ENCODE measurements around the gene CCDC167. TPM values are rescaled to one million over a fixed set of nuclear protein-coding genes. Genes with fewer than 3 reads are reported as not detected.
A peak's percentile ranks its signal among the peaks of the same experiment; 100 is the strongest.

Gene CCDC167
- total RNA-seq, 2 experiments from 2014 or later: 55.3 to 60.3 TPM

DNA sequence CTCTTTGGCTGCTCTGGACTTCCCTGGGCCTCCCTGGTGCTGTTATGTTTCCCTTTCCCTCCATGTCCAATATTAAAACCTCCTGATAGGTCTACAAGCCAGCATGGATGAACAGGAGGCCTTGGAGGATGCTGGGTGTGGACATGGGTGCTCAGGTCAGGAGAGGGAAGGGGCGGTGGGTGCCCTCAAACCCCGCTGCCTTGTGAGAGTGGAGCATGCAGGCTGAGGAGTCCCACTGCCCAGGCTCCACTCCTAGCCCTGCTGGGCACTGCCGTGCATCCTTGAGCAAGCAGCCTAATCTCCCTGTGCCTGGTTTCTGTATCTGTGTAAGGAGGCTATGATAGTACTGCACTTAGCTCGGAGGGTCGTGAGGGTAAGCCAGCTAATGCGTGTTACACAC, 18.4 kb upstream of the CCDC167 start:
- H3K36me3 Mint-ChIP-seq (ENCODE audit: low read depth): peaks cover 6% of the 10 kb centered on the region
- intact Hi-C loops (cut with DNase I, micrococcal nuclease): loop anchor here in 1 of 2 experiments (10.0 kb wide), 1 partner anchor 347 kb away; no protein-coding TSS in a partner anchor

DNA sequence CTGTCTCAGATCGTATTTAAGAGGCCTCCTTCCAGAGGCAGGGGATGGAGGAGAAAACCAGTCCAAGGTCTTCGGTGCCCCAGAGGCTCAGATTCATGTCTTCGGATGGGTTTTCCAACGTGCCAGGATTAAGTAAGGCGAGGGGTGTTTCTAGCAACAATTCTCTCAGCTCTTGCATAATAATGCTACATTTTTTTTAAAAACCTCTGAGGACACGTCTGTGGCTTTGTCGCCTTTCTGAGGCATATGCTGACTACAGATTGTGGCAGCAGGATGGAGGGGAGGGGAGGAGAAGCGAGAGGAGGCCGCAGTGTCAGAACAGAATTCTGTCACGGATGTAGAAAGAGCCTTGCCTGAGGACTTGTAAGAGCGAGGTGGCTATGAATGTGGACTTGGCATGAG, 17.7 kb upstream of the CCDC167 start:
- POLR2A ChIA-PET: interaction anchor here (0.7 to 2.8 kb wide), 4 partner anchors 17 to 486 kb away, joined by 3 to 22 read pairs (median 5); partner anchors contain the start of gene CCDC167
- peak overlapping the region; percentile 91 for H3K27ac Mint-ChIP-seq
- CTCF ChIA-PET: interaction anchor here (0.9 to 2.3 kb wide), 9 partner anchors 10 to 136 kb away, joined by 3 to 21 read pairs (median 4); no protein-coding TSS in a partner anchor

More for the DNA sequence above, 18.4 kb upstream of the CCDC167 start:
- Mint-ChIP-seq H3K4me3 (peak overlapping the region; percentile 70), H3K9me3 (ENCODE audit: low read depth) (no peaks in the 10 kb centered on the region), H3K27ac (peak overlapping the region; percentile 91), H3K4me1 (peaks cover 87% of the 10 kb centered on the region), H3K27me3 (no peaks in the 10 kb centered on the region)
- ChIA-PET CTCF (interaction anchor here (1.2 to 2.3 kb wide), 3 partner anchors 48 to 135 kb away, joined by 3 to 8 read pairs (median 3); no protein-coding TSS in a partner anchor), POLR2A (interaction anchor here (0.8 to 2.8 kb wide), 2 partner anchors 23 to 485 kb away, joined by 3 to 22 read pairs; no protein-coding TSS in a partner anchor)
- ATAC-seq: no peak
- DNase-seq: no peak

GRCh38 chr6:37516920-37517405, 17.3 kb upstream of the CCDC167 start:
- H3K4me3 Mint-ChIP-seq: peak overlapping the region; percentile 70
- no peaks in the 10 kb centered on the region for H3K27me3 Mint-ChIP-seq
- peak; percentile 50 for DNase-seq
- CTCF ChIA-PET: interaction anchor here (0.9 to 2.3 kb wide), 13 partner anchors 9 to 172 kb away, joined by 3 to 21 read pairs (median 4); no protein-coding TSS in a partner anchor
- peak; percentile 11 for ATAC-seq
- POLR2A ChIA-PET: interaction anchor here (0.7 to 2.8 kb wide), 6 partner anchors 14 to 75 kb away, joined by 3 to 22 read pairs (median 6); partner anchors contain the start of gene CCDC167
- peaks cover 88% of the 10 kb centered on the region for H3K4me1 Mint-ChIP-seq
- intact Hi-C loops (cut with DNase I, micrococcal nuclease): loop anchor here (1.0 to 10.0 kb wide), 9 partner anchors 18 to 348 kb away; partner anchors contain the start of genes CCDC167 (in 2 of the 2), CMTR1 (in 1 of the 2) and ZFAND3 (in 1 of the 2)
- peaks cover 6% of the 10 kb centered on the region for H3K36me3 Mint-ChIP-seq (ENCODE audit: low read depth)
- no peaks in the 10 kb centered on the region for H3K9me3 Mint-ChIP-seq (ENCODE audit: low read depth)
- peak overlapping the region; percentile 91 for H3K27ac Mint-ChIP-seq

More for the DNA sequence above, 17.7 kb upstream of the CCDC167 start:
- H3K9me3 Mint-ChIP-seq (ENCODE audit: low read depth): no peaks in the 10 kb centered on the region
- no peaks in the 10 kb centered on the region for H3K27me3 Mint-ChIP-seq
- DNase-seq: peak; percentile 88
- intact Hi-C loops (cut with DNase I, micrococcal nuclease): loop anchor here (1.0 to 10.0 kb wide), 8 partner anchors 18 to 347 kb away; partner anchors contain the start of genes CCDC167 (in 1 of the 2), CMTR1 (in 1 of the 2) and ZFAND3 (in 1 of the 2)
- ATAC-seq: peak; percentile 63
- peaks cover 90% of the 10 kb centered on the region for H3K4me1 Mint-ChIP-seq
- H3K4me3 Mint-ChIP-seq: peak overlapping the region; percentile 70
- peaks cover 6% of the 10 kb centered on the region for H3K36me3 Mint-ChIP-seq (ENCODE audit: low read depth)

- ChIA-PET POLR2A (interaction anchor here (0.8 to 2.8 kb wide), 6 partner anchors 13 to 37 kb away, joined by 3 to 22 read pairs (median 6); partner anchors contain the start of gene CCDC167), CTCF (interaction anchor here (0.7 to 2.3 kb wide), 13 partner anchors 9 to 279 kb away, joined by 3 to 21 read pairs (median 4); no protein-coding TSS in a partner anchor)
- no peaks in the 10 kb centered on the region for H3K27me3 Mint-ChIP-seq
- H3K4me1 Mint-ChIP-seq: peaks cover 84% of the 10 kb centered on the region
- peaks cover 6% of the 10 kb centered on the region for H3K36me3 Mint-ChIP-seq (ENCODE audit: low read depth)
- DNase-seq (peak; percentile 95), ATAC-seq (peak; percentile 78)
- peak overlapping the region; percentile 70 for H3K4me3 Mint-ChIP-seq
- H3K27ac Mint-ChIP-seq: peak overlapping the region; percentile 91
- H3K9me3 Mint-ChIP-seq (ENCODE audit: low read depth): no peaks in the 10 kb centered on the region
- intact Hi-C loops (cut with DNase I, micrococcal nuclease): loop anchor here in 1 of 2 experiments (1.0 to 10.0 kb wide), 5 partner anchors 17 to 349 kb away; partner anchors contain the start of gene CCDC167
Measured at GRCh38 chr6:37516076-37516919, 16.6 kb upstream of the CCDC167 start.

DNA sequence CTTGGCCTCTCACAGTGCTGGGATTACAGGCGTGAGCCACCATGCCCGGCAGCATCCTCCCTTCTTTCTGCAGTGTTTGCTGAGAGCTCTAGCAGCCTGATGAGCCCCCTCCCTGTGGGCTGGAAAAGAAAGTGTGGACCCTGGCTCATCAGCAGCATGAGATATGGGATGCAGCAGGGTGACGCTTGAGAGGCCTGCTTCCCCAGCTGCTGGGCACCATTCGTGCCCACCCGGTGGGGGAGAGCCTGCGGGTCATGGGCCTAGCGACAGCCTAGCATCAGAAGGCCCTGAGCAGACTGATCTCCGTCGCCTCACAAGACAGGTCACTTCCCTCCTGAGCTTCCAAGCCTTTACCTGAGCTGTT, 16.0 kb upstream of the CCDC167 start:
- ATAC-seq (no peak), DNase-seq (no peak)
- Mint-ChIP-seq H3K27me3 (no peaks in the 10 kb centered on the region), H3K36me3 (ENCODE audit: low read depth) (peaks cover 6% of the 10 kb centered on the region), H3K9me3 (ENCODE audit: low read depth) (no peaks in the 10 kb centered on the region), H3K4me1 (peaks cover 82% of the 10 kb centered on the region), H3K27ac (peak overlapping the region; percentile 91), H3K4me3 (peak overlapping the region; percentile 70)
- ChIA-PET POLR2A (interaction anchor here (0.9 to 2.8 kb wide), 3 partner anchors 13 to 21 kb away, joined by 4 to 22 read pairs (median 7); no protein-coding TSS in a partner anchor), CTCF (interaction anchor here (0.7 to 2.2 kb wide), 6 partner anchors 12 to 50 kb away, joined by 3 to 21 read pairs (median 8); no protein-coding TSS in a partner anchor)
- intact Hi-C loops (cut with DNase I, micrococcal nuclease): loop anchor here in 1 of 2 experiments (1.0 to 10.0 kb wide), 5 partner anchors 16 to 349 kb away; partner anchors contain the start of gene CCDC167

DNA sequence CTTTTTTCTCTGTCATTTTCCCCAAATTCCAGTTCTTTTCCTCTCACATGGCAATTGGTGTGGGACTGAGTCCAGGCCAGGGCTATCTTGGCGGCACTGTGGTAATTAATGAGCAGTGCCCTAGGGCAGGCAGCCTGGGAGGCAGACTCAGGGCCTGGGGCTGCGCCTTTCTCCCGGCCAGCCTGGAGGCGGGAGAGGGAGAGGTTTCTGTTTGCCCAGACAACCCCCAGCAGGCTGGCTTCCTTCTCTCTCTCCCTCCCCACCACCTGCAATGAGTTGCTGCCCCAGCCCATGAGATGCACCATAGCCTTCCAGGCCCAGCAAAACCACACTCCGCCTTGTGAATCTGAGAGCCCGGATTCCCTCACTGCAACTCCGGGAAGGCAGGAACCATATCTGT, 15.1 kb upstream of the CCDC167 start:
- H3K4me3 Mint-ChIP-seq: peak overlapping the region; percentile 34
- DNase-seq: no peak
- peaks cover 6% of the 10 kb centered on the region for H3K36me3 Mint-ChIP-seq (ENCODE audit: low read depth)
- intact Hi-C loops (cut with DNase I, micrococcal nuclease): loop anchor here (1.0 to 10.0 kb wide), 2 partner anchors 13 to 350 kb away; no protein-coding TSS in a partner anchor
- ChIA-PET POLR2A (interaction anchor here (1.0 kb wide), 3 partner anchors 11 to 20 kb away, joined by 3 to 7 read pairs (median 5); no protein-coding TSS in a partner anchor), CTCF (interaction anchor here (0.6 to 2.2 kb wide), 6 partner anchors 12 to 417 kb away, joined by 3 to 10 read pairs (median 3); no protein-coding TSS in a partner anchor)
- peaks cover 79% of the 10 kb centered on the region for H3K4me1 Mint-ChIP-seq
- peak overlapping the region; percentile 91 for H3K27ac Mint-ChIP-seq
- no peaks in the 10 kb centered on the region for H3K27me3 Mint-ChIP-seq
- H3K9me3 Mint-ChIP-seq (ENCODE audit: low read depth): no peaks in the 10 kb centered on the region
- ATAC-seq: no peak

DNA sequence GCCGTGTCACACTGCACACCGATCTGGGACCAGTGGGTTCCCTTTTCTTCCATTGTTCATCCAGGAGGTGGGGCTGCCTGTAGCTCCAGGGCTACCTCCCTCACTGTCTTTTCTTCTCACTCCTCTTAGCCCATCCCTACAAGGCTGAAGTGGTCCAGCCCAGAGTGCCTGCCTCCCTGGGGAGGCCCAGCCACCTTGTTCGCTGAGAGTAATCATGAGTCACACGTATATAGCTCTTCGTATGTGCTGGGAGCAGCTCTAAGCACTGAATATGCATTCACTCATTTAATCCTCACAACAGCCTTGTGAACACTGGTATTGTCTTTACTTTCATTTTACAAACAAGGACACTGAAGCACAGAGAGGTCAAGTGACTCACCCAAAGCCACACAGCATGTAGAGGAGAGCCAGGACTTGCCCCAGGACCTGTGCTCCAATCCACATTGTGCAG, 14.7 kb upstream of the CCDC167 start:
- H3K4me1 Mint-ChIP-seq: peaks cover 77% of the 10 kb centered on the region
- CTCF ChIA-PET: interaction anchor here (0.6 to 1.1 kb wide), 5 partner anchors 12 to 418 kb away, joined by 3 to 4 read pairs (median 3); no protein-coding TSS in a partner anchor
- H3K4me3 Mint-ChIP-seq: peak overlapping the region; percentile 34

DNA sequence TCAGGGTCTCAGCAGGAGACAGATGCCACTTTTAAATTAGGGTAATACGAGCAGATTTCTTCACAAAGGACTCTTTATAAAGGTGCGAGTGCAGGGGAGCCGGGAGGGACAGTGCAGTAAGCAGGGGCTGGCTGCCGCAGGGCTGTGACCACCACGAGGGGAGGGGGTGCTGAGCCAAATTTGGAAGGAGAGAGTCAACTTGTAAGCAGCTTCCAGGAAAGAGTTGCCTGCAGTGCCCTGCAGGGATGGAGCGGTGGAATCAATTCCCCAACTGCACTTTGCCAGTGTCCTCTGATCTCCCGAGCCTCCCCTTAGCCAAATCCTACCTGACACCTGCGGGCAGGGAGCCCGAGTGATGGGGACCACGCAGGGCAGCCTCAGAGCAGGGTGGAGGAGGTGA, 13.9 kb upstream of the CCDC167 start:
- H3K27me3 Mint-ChIP-seq: no peaks in the 10 kb centered on the region

More for the DNA sequence above, 14.7 kb upstream of the CCDC167 start:
- POLR2A ChIA-PET: interaction anchor here (1.0 kb wide), 3 partner anchors 11 to 19 kb away, joined by 3 to 7 read pairs (median 5); no protein-coding TSS in a partner anchor
- Mint-ChIP-seq H3K9me3 (ENCODE audit: low read depth) (no peaks in the 10 kb centered on the region), H3K36me3 (ENCODE audit: low read depth) (peaks cover 2% of the 10 kb centered on the region), H3K27me3 (no peaks in the 10 kb centered on the region), H3K27ac (peak overlapping the region; percentile 91)
- peak; percentile 73 for ATAC-seq
- intact Hi-C loops (cut with DNase I, micrococcal nuclease): loop anchor here (1.0 to 10.0 kb wide), 2 partner anchors 12 to 350 kb away; no protein-coding TSS in a partner anchor
- DNase-seq: peak; percentile 79

DNA sequence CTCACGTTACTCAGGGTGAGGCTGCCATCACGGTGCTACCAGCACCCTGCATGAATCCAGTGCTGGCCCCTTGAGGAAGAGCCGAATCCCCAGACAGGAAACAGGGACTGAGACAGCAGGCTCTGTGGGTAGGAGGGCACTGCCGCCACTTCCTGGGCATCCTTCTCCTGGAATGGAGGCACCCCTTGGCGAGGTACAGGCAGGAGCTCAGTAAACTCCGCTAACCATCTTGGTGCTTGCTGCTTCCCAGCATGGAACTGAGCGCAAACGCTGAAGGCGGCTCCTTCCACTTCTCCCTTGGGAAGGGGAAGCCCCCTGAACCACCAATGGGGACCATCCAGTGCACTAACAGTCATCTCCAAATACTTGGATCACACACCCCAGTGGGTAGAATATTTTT, 13.5 kb upstream of the CCDC167 start:
- Mint-ChIP-seq H3K27ac (no peak overlapping the region), H3K36me3 (ENCODE audit: low read depth) (no peaks in the 10 kb centered on the region), H3K27me3 (no peaks in the 10 kb centered on the region), H3K4me1 (peaks cover 74% of the 10 kb centered on the region), H3K9me3 (ENCODE audit: low read depth) (no peaks in the 10 kb centered on the region), H3K4me3 (no peak overlapping the region)
- ChIA-PET CTCF (interaction anchor here (0.7 kb wide), 1 partner anchor 174 kb away, joined by 3 read pairs; no protein-coding TSS in a partner anchor), POLR2A (interaction anchor here (1.1 kb wide), 1 partner anchor 11 kb away, joined by 3 read pairs; no protein-coding TSS in a partner anchor)
- ATAC-seq: no peak
- intact Hi-C loops (cut with DNase I, micrococcal nuclease): loop anchor here in 1 of 2 experiments (10.0 kb wide), 1 partner anchor 352 kb away; no protein-coding TSS in a partner anchor
- DNase-seq: no peak

More for the DNA sequence above, 13.9 kb upstream of the CCDC167 start:
- Mint-ChIP-seq H3K27ac (no peak overlapping the region), H3K4me3 (no peak overlapping the region), H3K4me1 (peaks cover 74% of the 10 kb centered on the region), H3K9me3 (ENCODE audit: low read depth) (no peaks in the 10 kb centered on the region), H3K36me3 (ENCODE audit: low read depth) (no peaks in the 10 kb centered on the region)
- intact Hi-C loops (cut with DNase I, micrococcal nuclease): loop anchor here in 1 of 2 experiments (10.0 kb wide), 1 partner anchor 351 kb away; no protein-coding TSS in a partner anchor
- CTCF ChIA-PET: interaction anchor here (0.7 to 1.1 kb wide), 2 partner anchors 76 to 174 kb away, joined by 3 to 4 read pairs; no protein-coding TSS in a partner anchor
- DNase-seq: no peak
- ATAC-seq: no peak
- POLR2A ChIA-PET: no interaction called here
